Pancreas (tissue), 10 donors: ENCODE results near the gene NPPA. TPM values are rescaled to one million over a fixed set of nuclear protein-coding genes. Genes with fewer than 3 reads are reported as not detected.

Experiments used
- ATAC-seq, 4 donors: fragments of 200-7000 bp; cut with Tn5 transposase; one replicate each; pipeline versions ENCODE4 v1.8.0 to v1.9.1; 2020; ENCODE audit warnings: mild to moderate bottlenecking in 4 of 4, moderate library complexity in 4 of 4
- DNase-seq, 6 donors: peaks; one replicate each; pipeline ENCODE4 v3.0.0-alpha.2; 2020
- FAIRE-seq: peaks from 2 replicates; lab custom pipeline; 2012; peaks lifted over from hg19 to GRCh38; lab: Jason Lieb, UNC
- H3K27ac ChIP-seq, 4 donors: fragments of 200-600 bp; sonication (generic); 1 replicate in 3 of 4; 2 replicates in 1 of 4; pipeline versions ENCODE4 v1.5.0 to v1.8.0; 2020
- H3K27me3 ChIP-seq, 4 donors: fragments of 200-600 bp; one replicate each; pipeline ENCODE4 v1.8.0; 2021
- H3K36me3 ChIP-seq, 3 donors: fragments of 200-600 bp; sonication (generic) in 1 of 3; one replicate each; pipeline versions ENCODE4 v1.5.0 to v1.8.0; 2020 to 2021
- H3K4me1 ChIP-seq, 3 donors: fragments of 200-600 bp; one replicate each; pipeline ENCODE4 v1.8.0; 2021
- H3K4me3 ChIP-seq, 4 donors: fragments of 200-600 bp; sonication (generic) in 2 of 4; one replicate each; pipeline versions ENCODE4 v1.5.0 to v1.8.0; 2020 to 2021
- H3K9me3 ChIP-seq, 4 donors: fragments of 200-600 bp; one replicate each; pipeline ENCODE4 v1.8.0; 2021
- CTCF ChIP-seq, 4 donors: fragments of 200-600 bp; sonication (generic) in 3 of 4; IDR thresholded peaks; one replicate each; pipeline versions ENCODE4 v1.5.0 to v1.8.0; 2021; ENCODE audit warnings: antibody characterized with exemption in 4 of 4
- WGBS, 2 donors: extraction: QIAGEN DNeasy Blood & Tissue Kit; methylation state at CpG; one replicate each; pipeline ENCODE4 v1.1.7; 2013; 5-methylcytosine and 5-hydroxymethylcytosine counted together
- intact Hi-C, 3 donors: fragments of 100-400 bp; cut with DNase I; formaldehyde crosslinking; loops; one replicate each; pipeline versions ENCODE4 v1.11.1 to v1.14.2; 2022
- polyA plus RNA-seq, 2 donors: library from polyadenylated mRNA; stranded (reverse); fragments of 200-250 nt; gene quantifications; one replicate each; pipeline ENCODE4 v1.2.3, GENCODE V29; 2013
- total RNA-seq, 6 donors: library from RNA; stranded (reverse); fragmentation: NEBNext Ultra II Directional in 4 of 6; extraction: Animal tissue kit (Norgen Biotek cat#: 25700) in 4 of 6; gene quantifications; one replicate each; pipeline versions ENCODE4 v1.2.1 to v1.2.4, GENCODE V29; 2021 to 2023
- donor health status: healthy with polysubstance abuse.
- donor health status: DM: no; HTN: no; CAD: no; lungs with moderate emphysema.
- donor health status: DM: no; HTN: no; CAD: no.
- donor health status: control.
- donor health status: control.
- donor health status: Bipolar disorder and iron deficiency.
- donor health status: DM: yes; HTN: yes; CAD: no.
- donor health status: DM: no; HTN: no; CAD: no.
- donor health status: DM: no; HTN: no; CAD: no.
- donor health status: DM: yes; HTN: yes; CAD: no.

NPPA gene
- total and polyA plus RNA-seq, 8 donors = 0.24 to 1.3 (median 0.28) TPM; not detected in 5

DNA sequence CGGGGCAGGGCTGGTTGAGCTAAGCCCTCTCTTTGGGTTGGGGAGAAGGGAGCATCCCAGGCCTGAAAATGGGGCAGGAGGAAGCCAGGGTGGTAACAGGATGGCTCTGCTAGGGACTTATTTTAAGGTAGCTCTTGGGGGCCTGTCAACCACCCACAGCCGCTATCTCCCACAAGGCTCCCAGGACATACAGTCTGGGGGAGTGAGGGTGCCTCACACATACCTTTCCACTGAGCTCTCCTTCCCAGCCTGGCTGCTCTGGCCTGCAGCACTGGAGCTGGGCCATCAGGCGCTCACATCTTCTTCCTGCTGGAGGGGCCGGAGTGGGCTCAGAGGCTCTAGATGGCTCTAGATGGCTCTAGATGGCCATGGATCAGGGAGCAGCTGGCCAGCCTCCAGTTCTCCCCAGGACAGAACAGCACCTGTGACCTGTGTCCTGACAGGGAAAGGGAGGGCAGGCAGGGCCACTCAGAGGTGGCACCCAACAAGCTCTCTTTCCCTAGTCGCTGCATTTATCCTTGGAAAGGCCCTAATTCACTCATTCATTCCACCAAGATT lies 22.1 kb upstream of the NPPA start:
- H3K9me3 ChIP-seq = no peaks in the 10 kb centered on the region
- H3K4me3 ChIP-seq = no peak overlapping the region
- no peak overlapping the region for H3K27ac ChIP-seq
- H3K4me1 ChIP-seq = no peaks in the 10 kb centered on the region
- intact Hi-C loops = no loop called here
- H3K36me3 ChIP-seq = no peaks in the 10 kb centered on the region
- FAIRE-seq (no peak), DNase-seq (no peak), ATAC-seq (no peak)
- TF ChIP-seq CTCF (IDR thresholded peaks at IDR 0.05) = no peak
- H3K27me3 ChIP-seq = no peaks in the 10 kb centered on the region
- WGBS, 2 donors = 68 to 82% methylated on average over 5 of the region's 5 CpGs

GRCh38 chr1:11869104-11869503 lies 21.5 kb upstream of the NPPA start:
- H3K36me3 ChIP-seq = no peaks in the 10 kb centered on the region
- no peak for TF ChIP-seq CTCF (IDR thresholded peaks at IDR 0.05)
- H3K4me1 ChIP-seq = no peaks in the 10 kb centered on the region
- WGBS, 2 donors = 59 to 73% methylated on average over 3 of the region's 3 CpGs
- no peak overlapping the region for H3K4me3 ChIP-seq
- DNase-seq = no peak
- ATAC-seq = no peak
- no peaks in the 10 kb centered on the region for H3K27me3 ChIP-seq
- no peak for FAIRE-seq
- intact Hi-C loops = no loop called here
- no peak overlapping the region for H3K27ac ChIP-seq
- H3K9me3 ChIP-seq = no peaks in the 10 kb centered on the region

GRCh38 chr1:11868331-11868980 lies 20.9 kb upstream of the NPPA start:
- ATAC-seq (no peak), DNase-seq (no peak), FAIRE-seq (no peak)
- H3K27ac ChIP-seq = no peak overlapping the region
- 59 to 72% methylated on average over 13 of the region's 13 CpGs for WGBS, 2 donors
- no peak overlapping the region for H3K4me3 ChIP-seq
- no peak for TF ChIP-seq CTCF (IDR thresholded peaks at IDR 0.05)
- no peaks in the 10 kb centered on the region for H3K4me1 ChIP-seq
- no peaks in the 10 kb centered on the region for H3K36me3 ChIP-seq
- H3K9me3 ChIP-seq = no peaks in the 10 kb centered on the region
- H3K27me3 ChIP-seq = no peaks in the 10 kb centered on the region
- intact Hi-C loops = no loop called here

GRCh38 chr1:11862890-11863289 lies 15.3 kb upstream of the NPPA start:
- ATAC-seq = peak in 2 of 4 donors; percentile 14 to 29
- no peak overlapping the region for H3K4me3 ChIP-seq
- 45 to 48% methylated on average over 6 of the region's 6 CpGs for WGBS, 2 donors
- no peaks in the 10 kb centered on the region for H3K36me3 ChIP-seq
- H3K27ac ChIP-seq = no peak overlapping the region
- peaks cover 0 to 18% (median 3%) of the 10 kb centered on the region in 4 donors for H3K27me3 ChIP-seq
- FAIRE-seq = no peak
- TF ChIP-seq CTCF (IDR thresholded peaks at IDR 0.05) = no peak
- no peak for DNase-seq
- intact Hi-C loops = no loop called here
- H3K9me3 ChIP-seq = no peaks in the 10 kb centered on the region
- no peaks in the 10 kb centered on the region for H3K4me1 ChIP-seq

DNA sequence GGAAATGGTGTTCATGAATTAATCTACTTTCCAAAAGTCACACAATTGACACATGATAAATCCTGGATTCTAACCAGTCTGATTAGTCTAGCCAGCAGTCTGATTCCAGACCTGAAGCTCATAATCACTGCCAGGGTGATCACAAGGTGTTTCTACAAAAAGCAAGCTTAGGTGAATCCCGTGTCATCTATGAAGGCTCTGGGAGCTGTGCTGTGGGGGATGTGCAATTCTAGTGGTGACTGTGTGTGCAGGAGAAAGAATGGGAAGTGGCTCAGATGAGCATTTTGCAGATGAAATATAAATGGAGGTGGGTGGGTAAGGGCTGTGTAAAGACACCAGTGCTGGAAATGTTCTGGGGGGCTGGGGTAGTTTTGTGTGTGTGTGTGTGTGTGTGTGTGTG lies 13.0 kb upstream of the NPPA start:
- no peak for DNase-seq
- H3K27me3 ChIP-seq = peaks cover 0 to 22% (median 3%) of the 10 kb centered on the region in 4 donors

More for the DNA sequence above, 13.0 kb upstream of the NPPA start:
- no peak for TF ChIP-seq CTCF (IDR thresholded peaks at IDR 0.05)
- FAIRE-seq = no peak
- no peak overlapping the region for H3K4me3 ChIP-seq
- no peak overlapping the region for H3K27ac ChIP-seq
- intact Hi-C loops = no loop called here
- no peaks in the 10 kb centered on the region for H3K36me3 ChIP-seq
- H3K4me1 ChIP-seq = no peaks in the 10 kb centered on the region
- WGBS, 2 donors = 36 to 50% methylated on average over 1 of the region's 1 CpG
- ATAC-seq = no peak
- no peaks in the 10 kb centered on the region for H3K9me3 ChIP-seq
